PC-3 (cell line): ENCODE results near the gene PODXL2.

Experiments
- CTCF ChIP-seq: fragments of 300-600 bp; sonication (generic); conservative IDR thresholded peaks from 2 replicates; pipeline ENCODE4 v1.5.1; 2017; ENCODE audit warnings: antibody characterized with exemption, low read depth, mild to moderate bottlenecking, low read length
- EZH2 ChIP-seq: fragments of 300-600 bp; sonication (generic); IDR thresholded peaks from one replicate; pipeline ENCODE4 v1.6.1; 2017; ENCODE audit warnings: antibody characterized with exemption, mild to moderate bottlenecking, low read length; ENCODE audit not compliant: unreplicated experiment
- EZH2phosphoT487 ChIP-seq: fragments of 300-600 bp; sonication (generic); IDR thresholded peaks from 2 replicates; pipeline ENCODE4 v1.6.1; 2018; ENCODE audit warnings: mild to moderate bottlenecking, antibody characterized with exemption, low read length, borderline replicate concordance

GRCh38 chr3:127661600-127661999 is 32.6 kb downstream of the PODXL2 start:
- no peak for TF ChIP-seq CTCF
- TF ChIP-seq EZH2, result no peak
- no peak for TF ChIP-seq EZH2phosphoT487
